HCT116 (cell line): Measurements from ENCODE around the gene OR2T1.
"Not testable (repeated sequence)": the region's sequence is repeated elsewhere in the genome, so short reads cannot be mapped to it uniquely, and the experiment has no call there.

Experiments used
- CTCF ChIP-seq, 3 experiments: fragments of 200-600 bp in 1 of 3; sonication (generic) in 1 of 3; IDR thresholded peaks in 2 of 3; conservative IDR thresholded peaks in 1 of 3; 2 replicates each; pipeline ENCODE4 v1.5.1; 2012 to 2017; ENCODE audit warnings: low read depth in 2 of 3, low read length in 2 of 3, antibody characterized with exemption in 1 of 3, borderline replicate concordance in 1 of 3, control low read depth in 1 of 3, mild to moderate bottlenecking in 1 of 3, mixed read lengths in 1 of 3, mixed run types in 1 of 3, moderate library complexity in 1 of 3; ENCODE audit not compliant: insufficient read depth in 1 of 3
- EZH2 ChIP-seq: fragments of 200-600 bp; sonication (generic); IDR thresholded peaks from 2 replicates; pipeline ENCODE4 v1.6.1; 2017; ENCODE audit warnings: antibody characterized with exemption, mixed run types
- POLR2A ChIP-seq: IDR thresholded peaks from 2 replicates; pipeline ENCODE4 v1.7.0; 2011; ENCODE audit warnings: borderline replicate concordance; ENCODE audit not compliant: insufficient read depth, insufficient read length; ENCODE audit errors: extremely low read depth
- POLR2AphosphoS5 ChIP-seq: IDR thresholded peaks from 2 replicates; pipeline ENCODE4 v1.6.1; 2011; ENCODE audit warnings: mild to moderate bottlenecking, low read depth, low read length, moderate library complexity
- REST ChIP-seq: IDR thresholded peaks from 2 replicates; pipeline ENCODE4 v1.6.1; 2012; ENCODE audit warnings: low read depth
- SP1 ChIP-seq: IDR thresholded peaks from 2 replicates; pipeline ENCODE4 v1.6.1; 2012; ENCODE audit warnings: low read depth
- YY1 ChIP-seq: IDR thresholded peaks from 2 replicates; pipeline ENCODE4 v1.6.1; 2011; ENCODE audit warnings: low read length, low read depth, moderate library complexity, mild to moderate bottlenecking; ENCODE audit not compliant: insufficient replicate concordance; ENCODE audit errors: extremely low read depth
- ZNF274 ChIP-seq: fragments of 200-500 bp; sonication (Bioruptor generic); IDR thresholded peaks from 2 replicates; pipeline ENCODE4 v1.6.1; 2014; ENCODE audit warnings: mild to moderate bottlenecking, low read depth, low read length, inconsistent platforms

- not testable (repeated sequence) for TF ChIP-seq EZH2; SP1; REST; ZNF274; CTCF (IDR thresholded peaks at IDR 0.05 in 2 of 3, conservative IDR thresholded peaks at IDR 0.05 in 1 of 3; ENCODE audit: borderline replicate concordance in 1 of 3, insufficient read depth in 1 of 3, low read depth in 2 of 3, low read length in 2 of 3); POLR2AphosphoS5; POLR2A; YY1
Measured at GRCh38 chr1:248455045-248455444, 52.2 kb downstream of the OR2T1 start.
